AG04449 (cell line): Measurements from ENCODE around the gene CELSR1.

Source experiments
- CTCF ChIA-PET: fragments of 350-600 bp; formaldehyde crosslinking; extraction: SDS; loops from one replicate; lab custom pipeline; 2021; ENCODE audit warnings: antibody characterized with exemption; lab: Yijun Ruan, JAX
- POLR2A ChIA-PET: fragments of 400-600, 350-600 bp; formaldehyde crosslinking; extraction: SDS; loops from one replicate; lab custom pipeline; 2020; ENCODE audit warnings: antibody characterized with exemption, inconsistent platforms; lab: Yijun Ruan, JAX
- DNase-seq: peaks from one replicate; pipeline ENCODE4 v3.0.0-alpha.2; 2010; ENCODE audit warnings: low read depth, low spot score
- H3K4me3 ChIP-seq: 2 replicates; pipeline ENCODE4 v1.5.1; 2011; ENCODE audit warnings: low read depth, mild to moderate bottlenecking, control low read depth, low read length
- TF ChIP-seq, protein P1 (sequence below): IDR thresholded peaks from one replicate; pipeline ENCODE4 v1.5.1; 2011; ENCODE audit warnings: mild to moderate bottlenecking, moderate library complexity, low read length, control low read depth, inconsistent platforms; ENCODE audit not compliant: insufficient read depth; ENCODE audit errors: missing control alignments

CELSR1 gene

DNA sequence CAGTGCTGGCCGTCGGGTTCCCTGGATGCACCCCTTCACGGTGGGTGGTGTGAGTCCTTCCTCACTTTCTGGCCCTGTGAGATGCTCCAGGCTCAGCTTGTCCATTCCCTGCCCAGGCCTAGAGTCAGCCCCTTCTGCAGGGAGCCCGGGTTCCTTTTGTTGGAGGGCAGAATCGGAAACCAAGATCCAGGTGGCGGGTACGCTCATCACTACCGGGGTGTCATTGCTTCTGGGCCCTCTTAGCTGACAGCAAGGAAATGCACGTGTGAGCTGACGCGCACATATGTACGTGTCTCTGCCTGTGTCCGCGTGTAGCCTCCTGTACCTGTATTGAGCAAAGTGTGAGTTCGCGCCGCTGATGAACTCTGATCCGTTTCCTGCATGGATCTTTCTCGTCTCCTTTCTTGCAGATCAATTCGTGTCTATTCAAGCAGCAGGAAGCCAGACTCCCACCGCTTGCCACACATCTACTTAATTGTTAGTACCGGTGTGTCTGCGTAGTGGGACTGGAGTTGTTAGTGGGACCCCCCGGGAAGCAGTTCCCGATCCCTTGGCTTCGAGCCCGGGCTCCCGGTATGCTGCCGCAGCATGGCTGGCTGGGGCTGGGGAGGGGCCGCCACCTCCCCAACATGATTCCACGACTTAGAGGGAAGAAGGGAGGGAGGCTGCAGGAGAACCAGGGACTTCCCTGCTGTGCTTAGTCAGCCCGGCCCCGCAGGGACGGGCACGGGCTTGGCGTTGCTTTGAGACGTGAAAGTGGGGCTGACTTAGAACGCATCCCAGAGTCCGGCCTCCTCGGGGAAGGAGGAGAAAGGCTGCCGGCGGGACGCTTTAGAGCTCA, 46.9 kb upstream of the CELSR1 start:
- CTCF ChIA-PET = interaction anchor here (1.5 kb wide), 1 partner anchor 21 kb away, joined by 3 read pairs; no protein-coding TSS in a partner anchor
- POLR2A ChIA-PET = no interaction called here
- peak; percentile 9 for DNase-seq
- H3K4me3 ChIP-seq = peak overlapping the region; percentile 6; the same call in 1 of the 2 replicates
- TF ChIP-seq, protein P1, sequence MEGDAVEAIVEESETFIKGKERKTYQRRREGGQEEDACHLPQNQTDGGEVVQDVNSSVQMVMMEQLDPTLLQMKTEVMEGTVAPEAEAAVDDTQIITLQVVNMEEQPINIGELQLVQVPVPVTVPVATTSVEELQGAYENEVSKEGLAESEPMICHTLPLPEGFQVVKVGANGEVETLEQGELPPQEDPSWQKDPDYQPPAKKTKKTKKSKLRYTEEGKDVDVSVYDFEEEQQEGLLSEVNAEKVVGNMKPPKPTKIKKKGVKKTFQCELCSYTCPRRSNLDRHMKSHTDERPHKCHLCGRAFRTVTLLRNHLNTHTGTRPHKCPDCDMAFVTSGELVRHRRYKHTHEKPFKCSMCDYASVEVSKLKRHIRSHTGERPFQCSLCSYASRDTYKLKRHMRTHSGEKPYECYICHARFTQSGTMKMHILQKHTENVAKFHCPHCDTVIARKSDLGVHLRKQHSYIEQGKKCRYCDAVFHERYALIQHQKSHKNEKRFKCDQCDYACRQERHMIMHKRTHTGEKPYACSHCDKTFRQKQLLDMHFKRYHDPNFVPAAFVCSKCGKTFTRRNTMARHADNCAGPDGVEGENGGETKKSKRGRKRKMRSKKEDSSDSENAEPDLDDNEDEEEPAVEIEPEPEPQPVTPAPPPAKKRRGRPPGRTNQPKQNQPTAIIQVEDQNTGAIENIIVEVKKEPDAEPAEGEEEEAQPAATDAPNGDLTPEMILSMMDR = no peak

DNA sequence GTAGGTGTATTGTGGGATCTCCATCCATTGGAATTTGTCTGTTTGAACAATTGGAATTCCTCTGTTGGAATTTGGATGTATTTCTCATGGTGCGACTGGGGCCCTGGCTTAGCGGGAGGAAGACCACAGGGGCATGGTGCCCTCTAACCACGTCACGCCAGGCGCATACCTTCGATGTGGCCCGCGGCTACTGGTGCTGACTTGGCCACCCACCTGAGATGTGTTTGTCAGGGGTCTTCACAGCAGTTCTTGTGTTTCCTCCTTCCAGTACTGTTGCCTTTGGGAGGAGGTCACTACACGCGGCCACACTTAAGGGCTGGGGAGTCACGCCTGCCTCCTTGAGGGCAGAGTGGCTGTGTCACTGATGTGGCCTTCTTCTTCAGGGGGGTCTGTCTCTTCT, 46.2 kb upstream of the CELSR1 start:
- TF ChIP-seq, protein P1 = no peak
- no peak for DNase-seq
- POLR2A ChIA-PET = no interaction called here
- no peak overlapping the region for H3K4me3 ChIP-seq
- CTCF ChIA-PET = interaction anchor here (4.3 kb wide), 1 partner anchor 21 kb away, joined by 16 read pairs; no protein-coding TSS in a partner anchor

DNA sequence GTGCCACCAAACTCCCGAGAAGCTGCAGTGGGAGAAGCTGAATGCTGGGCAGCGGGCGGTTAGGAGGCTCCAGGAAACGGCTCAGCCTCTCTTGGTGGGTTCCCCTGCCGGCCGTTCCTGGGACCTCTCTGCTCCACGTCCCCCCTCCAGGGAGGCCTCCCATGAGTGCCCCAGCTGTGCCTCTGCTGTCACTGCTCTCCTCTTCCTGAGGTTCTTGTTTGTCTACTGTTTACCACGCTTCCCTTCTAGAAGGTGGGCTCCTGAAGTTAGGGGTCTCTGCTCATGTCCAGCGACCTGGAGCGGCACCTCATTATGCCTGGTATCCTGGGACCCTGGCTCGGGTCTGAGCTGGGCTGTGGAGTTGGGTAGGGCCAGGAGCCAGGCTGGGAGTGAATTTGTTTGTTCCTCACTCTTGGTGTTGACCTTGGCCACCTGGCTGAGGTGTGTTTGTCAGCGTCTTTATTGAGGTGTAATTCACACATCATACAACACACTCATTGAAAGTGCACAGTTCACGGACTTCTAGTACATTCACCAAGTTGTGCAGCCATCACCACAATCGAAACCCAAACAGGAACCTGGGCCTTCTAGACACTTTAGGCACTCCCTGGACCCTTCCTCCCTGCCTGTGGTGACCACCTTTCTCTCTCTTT, 45.0 kb upstream of the CELSR1 start:
- no peak for DNase-seq

DNA sequence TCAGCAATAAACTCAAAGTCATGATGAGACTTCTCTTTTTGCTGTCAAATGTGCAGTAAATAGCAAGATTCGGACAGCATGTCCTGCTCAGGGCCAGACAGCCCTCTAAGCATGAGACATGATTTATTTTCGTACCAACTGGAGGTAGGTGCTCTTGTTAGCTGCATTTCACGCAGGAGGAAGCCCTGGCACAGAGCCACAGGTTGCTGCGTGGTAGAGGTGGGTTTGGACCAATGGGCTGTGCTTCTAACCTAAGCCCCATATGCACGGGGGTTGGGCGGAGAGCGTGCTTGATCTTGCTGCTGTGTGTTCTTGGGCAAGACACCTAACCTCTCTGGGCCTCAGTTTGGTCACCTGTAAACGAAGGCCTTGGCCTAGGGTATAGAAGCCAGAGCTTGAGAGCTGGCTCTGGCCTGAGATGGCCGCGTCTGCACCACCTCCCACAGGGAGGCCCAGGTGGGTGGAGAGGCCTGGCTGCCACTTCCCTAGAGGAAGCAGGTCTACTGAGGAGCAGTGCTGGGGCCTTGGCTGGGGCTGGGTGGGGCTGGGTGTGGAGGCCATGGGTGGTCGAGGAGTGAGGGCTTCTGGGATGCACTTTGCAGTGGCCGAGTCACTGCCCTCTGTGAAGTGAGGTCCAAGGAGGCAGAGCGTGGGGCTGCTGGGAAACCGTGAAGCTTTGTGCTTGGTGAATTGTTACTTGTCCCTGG, 44.3 kb upstream of the CELSR1 start:
- TF ChIP-seq, protein P1 = no peak
- no peak for DNase-seq
- no peak overlapping the region for H3K4me3 ChIP-seq
- CTCF ChIA-PET = interaction anchor here (1.8 to 4.3 kb wide), 2 partner anchors 9 to 19 kb away, joined by 4 to 16 read pairs; no protein-coding TSS in a partner anchor
- POLR2A ChIA-PET = no interaction called here

More for the DNA sequence above, 45.0 kb upstream of the CELSR1 start:
- TF ChIP-seq, protein P1 = no peak
- ChIA-PET POLR2A (no interaction called here), CTCF (interaction anchor here (1.8 to 4.3 kb wide), 2 partner anchors 8 to 19 kb away, joined by 4 to 16 read pairs; no protein-coding TSS in a partner anchor)
- no peak overlapping the region for H3K4me3 ChIP-seq

DNA sequence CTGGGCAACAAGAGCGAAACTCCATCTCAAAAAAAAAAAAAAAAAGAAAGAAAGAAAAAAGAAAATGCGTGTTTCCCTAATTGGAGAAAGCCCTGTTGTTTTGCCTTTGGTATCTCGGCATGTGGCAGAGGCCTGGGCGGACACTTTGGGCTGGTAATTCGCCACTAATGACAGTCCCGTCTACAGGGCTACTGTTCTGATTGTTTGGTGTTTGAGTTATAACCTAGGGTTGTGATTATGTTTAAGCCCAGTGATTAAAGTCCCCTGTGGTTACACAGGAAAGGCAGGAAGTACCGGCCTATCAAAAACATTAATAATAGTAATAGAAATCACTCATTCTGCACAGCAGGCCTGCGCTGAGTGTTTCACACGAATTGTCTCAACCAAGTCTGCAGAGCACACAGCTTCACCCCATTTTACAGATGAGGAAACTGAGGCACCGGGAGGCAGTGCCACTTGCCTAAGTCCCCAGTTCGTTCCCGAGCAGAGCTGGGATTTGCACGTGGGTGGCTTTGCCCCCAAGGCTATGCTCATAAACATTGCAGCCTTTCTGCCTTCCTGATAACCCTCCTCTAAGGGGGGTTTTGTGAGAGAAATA, 43.6 kb upstream of the CELSR1 start:
- CTCF ChIA-PET = interaction anchor here (1.8 to 4.3 kb wide), 2 partner anchors 10 to 18 kb away, joined by 4 to 16 read pairs; no protein-coding TSS in a partner anchor
- no peak overlapping the region for H3K4me3 ChIP-seq
- POLR2A ChIA-PET = interaction anchor here (0.7 kb wide), 1 partner anchor 18 kb away, joined by 3 read pairs; no protein-coding TSS in a partner anchor
- TF ChIP-seq, protein P1 = no peak
- DNase-seq = no peak
